ENCODE data around the gene URB1.

DNA sequence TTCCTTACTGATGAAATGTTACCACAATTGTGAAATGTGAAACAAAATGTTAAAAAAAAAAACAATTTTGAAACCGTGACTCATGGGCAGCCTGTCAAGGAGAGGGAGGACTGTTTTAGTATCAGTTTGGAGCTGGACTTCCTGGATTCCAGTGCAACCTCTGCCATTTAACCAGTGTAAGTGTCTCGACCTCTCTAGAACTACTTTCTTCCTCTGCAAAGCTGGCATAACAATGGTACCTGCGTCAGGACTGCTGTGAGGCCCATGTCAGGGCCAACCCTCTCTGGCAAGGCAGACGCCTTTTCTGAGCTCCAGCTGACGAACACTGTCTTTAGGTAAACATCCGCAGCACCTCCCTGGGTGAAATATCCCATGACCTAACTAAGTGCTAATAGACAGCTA, 20.9 kb downstream of the URB1 start:
- TF ChIP-seq POLR2AphosphoS5 (IDR thresholded peaks at IDR 0.05; ENCODE audit: borderline replicate concordance, low read depth, low read length) (no peak), EZH2 (IDR thresholded peaks at IDR 0.05) (no peak), FOXP2 (optimal IDR thresholded peaks at IDR 0.05; ENCODE audit: control extremely low read depth, extremely low read length, insufficient read depth) (no peak)

All from SK-N-MC (cell line).